Measurements from ENCODE around the gene ZNF771. TPM values are rescaled to one million over a fixed set of nuclear protein-coding genes. Genes with fewer than 3 reads are reported as not detected.

Gene ZNF771
- total RNA-seq, 4 donors from 2014 or later: 35.8 to 48.2 (median 43.0) TPM

DNA sequence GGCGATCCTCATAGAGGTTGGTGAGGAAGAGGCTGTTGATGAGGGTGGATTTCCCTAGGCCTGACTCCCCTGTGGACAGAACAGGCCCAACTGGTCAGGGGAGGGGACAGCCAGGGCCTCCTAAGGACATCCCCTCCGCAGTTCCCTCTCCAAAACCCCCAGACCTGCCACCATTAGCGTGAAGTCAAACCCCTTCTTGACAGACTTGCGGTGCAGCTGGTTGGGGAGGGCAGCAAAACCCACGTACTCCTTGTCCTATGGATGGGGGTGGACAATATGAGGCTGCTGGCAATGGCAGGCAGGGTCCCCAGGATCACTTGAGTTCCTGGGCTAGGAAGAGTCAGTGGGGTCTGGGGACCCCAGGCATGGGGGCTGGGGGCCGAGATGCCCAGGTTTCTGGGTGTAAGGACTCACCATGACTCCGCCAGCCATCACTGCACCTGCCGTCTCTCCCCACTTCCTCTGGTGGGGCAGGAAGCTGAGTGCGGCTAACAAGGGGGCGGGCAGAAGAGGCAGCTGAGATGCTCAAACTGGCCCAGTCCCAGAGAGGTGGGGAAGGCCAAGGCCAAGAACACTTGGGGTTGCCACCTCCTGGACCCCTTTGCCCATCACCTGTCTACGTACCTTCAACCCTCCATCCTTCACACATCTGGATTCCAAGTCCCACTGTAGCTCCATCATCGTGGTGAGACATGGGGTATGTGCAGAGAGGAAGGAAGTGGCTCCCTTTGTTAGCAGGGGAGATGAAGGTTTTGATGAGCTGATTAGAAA lies 25.1 kb upstream of the ZNF771 start, which contains the start of gene SEPTIN1:
Gene SEPTIN1, minus strand, starts transcription at position 451 of the 771 bp plus-strand sequence. Its CDS starts 19 bp downstream, at position 432.
- H3K36me3 ChIP-seq: no peaks in the 10 kb centered on the region
- 61 to 71% methylated on average over 8 to 11 of the region's 12 CpGs for WGBS, 2 donors
- no peaks in the 10 kb centered on the region for H3K9me3 ChIP-seq
- no peak for DNase-seq (ENCODE audit: low spot score in 2 of 2)
- TF ChIP-seq, protein P1, sequence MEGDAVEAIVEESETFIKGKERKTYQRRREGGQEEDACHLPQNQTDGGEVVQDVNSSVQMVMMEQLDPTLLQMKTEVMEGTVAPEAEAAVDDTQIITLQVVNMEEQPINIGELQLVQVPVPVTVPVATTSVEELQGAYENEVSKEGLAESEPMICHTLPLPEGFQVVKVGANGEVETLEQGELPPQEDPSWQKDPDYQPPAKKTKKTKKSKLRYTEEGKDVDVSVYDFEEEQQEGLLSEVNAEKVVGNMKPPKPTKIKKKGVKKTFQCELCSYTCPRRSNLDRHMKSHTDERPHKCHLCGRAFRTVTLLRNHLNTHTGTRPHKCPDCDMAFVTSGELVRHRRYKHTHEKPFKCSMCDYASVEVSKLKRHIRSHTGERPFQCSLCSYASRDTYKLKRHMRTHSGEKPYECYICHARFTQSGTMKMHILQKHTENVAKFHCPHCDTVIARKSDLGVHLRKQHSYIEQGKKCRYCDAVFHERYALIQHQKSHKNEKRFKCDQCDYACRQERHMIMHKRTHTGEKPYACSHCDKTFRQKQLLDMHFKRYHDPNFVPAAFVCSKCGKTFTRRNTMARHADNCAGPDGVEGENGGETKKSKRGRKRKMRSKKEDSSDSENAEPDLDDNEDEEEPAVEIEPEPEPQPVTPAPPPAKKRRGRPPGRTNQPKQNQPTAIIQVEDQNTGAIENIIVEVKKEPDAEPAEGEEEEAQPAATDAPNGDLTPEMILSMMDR (IDR thresholded peaks at IDR 0.05): no peak
- TF ChIP-seq EP300 (IDR thresholded peaks at IDR 0.05): no peak
- no peak for TF ChIP-seq POLR2A (IDR thresholded peaks at IDR 0.05)
- peaks cover 0 to 21% (median 5%) of the 10 kb centered on the region in 4 donors for H3K4me1 ChIP-seq
- no peaks in the 10 kb centered on the region for H3K27me3 ChIP-seq
- H3K27ac ChIP-seq: peak within 1 kb of the TSS in 2 of 4 donors; percentile 48 to 69
- H3K4me3 ChIP-seq: peak within 1 kb of the TSS in 1 of 4 donors; percentile 27

GRCh38 chr16:30383521-30383920 lies 23.9 kb upstream of the ZNF771 start:
- Histone ChIP-seq H3K9me3 (no peaks in the 10 kb centered on the region), H3K4me3 (no peak overlapping the region), H3K4me1 (peaks cover 0 to 20% (median 4%) of the 10 kb centered on the region in 4 donors), H3K27me3 (no peaks in the 10 kb centered on the region), H3K36me3 (no peaks in the 10 kb centered on the region), H3K27ac (no peak overlapping the region)
- TF ChIP-seq POLR2A (IDR thresholded peaks at IDR 0.05): no peak
- no peak for TF ChIP-seq EP300 (IDR thresholded peaks at IDR 0.05)
- TF ChIP-seq, protein P1 (IDR thresholded peaks at IDR 0.05): no peak
- 35 to 41% methylated on average over 2 of the region's 2 CpGs for WGBS, 2 donors
- no peak for DNase-seq (ENCODE audit: low spot score in 2 of 2)

DNA sequence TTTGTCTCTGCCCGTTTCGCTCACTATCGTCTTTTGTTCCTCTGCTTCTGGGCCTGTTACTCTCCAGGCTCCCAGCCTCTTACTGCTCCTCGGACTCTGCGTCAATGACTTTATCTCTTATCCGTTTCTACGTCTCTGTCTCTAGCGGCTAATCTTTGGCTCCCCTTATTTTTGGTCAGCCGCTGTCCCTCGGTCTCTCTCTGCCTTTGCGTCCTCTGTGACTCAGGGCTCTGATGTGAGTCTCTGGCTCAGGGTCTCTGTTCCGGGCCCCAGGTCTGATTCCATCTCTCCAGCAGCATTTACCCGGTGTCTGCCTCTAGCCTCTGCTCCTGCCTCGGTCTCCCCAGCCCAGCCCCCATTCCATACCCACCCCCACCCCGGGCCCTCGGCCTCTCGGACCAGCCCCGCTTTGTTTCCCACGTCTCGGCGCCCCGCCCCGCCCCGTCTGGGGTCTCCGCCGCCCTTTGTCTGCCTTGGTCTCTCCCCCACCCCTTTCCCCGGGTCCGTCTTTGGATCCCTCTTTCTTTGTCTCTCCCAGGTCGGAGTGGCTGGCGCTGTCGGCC lies 12.7 kb upstream of the ZNF771 start:
- H3K9me3 ChIP-seq: no peaks in the 10 kb centered on the region
- TF ChIP-seq, protein P1 (IDR thresholded peaks at IDR 0.05): no peak
- no peak for TF ChIP-seq POLR2A (IDR thresholded peaks at IDR 0.05)
- no peak for TF ChIP-seq EP300 (IDR thresholded peaks at IDR 0.05)

GRCh38 chr16:30395155-30395991 lies 12.0 kb upstream of the ZNF771 start, which contains the start of gene ZNF48:
Gene ZNF48, plus strand, starts transcription at chr16:30395420. Its CDS starts 375 bp downstream, at chr16:30395795.
- Histone ChIP-seq H3K9me3 (no peaks in the 10 kb centered on the region), H3K27ac (peak within 1 kb of the TSS; percentile 23 to 87 (median 82)), H3K4me1 (peaks cover 4 to 38% (median 13%) of the 10 kb centered on the region in 4 donors), H3K36me3 (peaks cover 0 to 16% (median 0%) of the 10 kb centered on the region in 3 donors), H3K27me3 (no peaks in the 10 kb centered on the region), H3K4me3 (peak within 1 kb of the TSS; percentile 45 to 94 (median 74))
- WGBS, 2 donors: 0 to 1% methylated on average over 14 to 66 of the region's 103 CpGs
- peak; percentile 59 to 62 for DNase-seq (ENCODE audit: low spot score in 2 of 2)
- TF ChIP-seq, protein P1 (IDR thresholded peaks at IDR 0.05): peak; percentile 17 to 75 (median 37)
- TF ChIP-seq POLR2A (IDR thresholded peaks at IDR 0.05): peak in 1 of 2 donors; percentile 32
- peak; percentile 58 to 70 for TF ChIP-seq EP300 (IDR thresholded peaks at IDR 0.05)

More for the DNA sequence above, 12.7 kb upstream of the ZNF771 start:
- Histone ChIP-seq H3K27me3 (no peaks in the 10 kb centered on the region), H3K4me1 (peaks cover 4 to 32% (median 13%) of the 10 kb centered on the region in 4 donors), H3K36me3 (peaks cover 0 to 16% (median 0%) of the 10 kb centered on the region in 3 donors), H3K4me3 (peak overlapping the region; percentile 45 to 79 (median 73)), H3K27ac (peak overlapping the region; percentile 23 to 87 (median 82))
- WGBS, 2 donors: 4 to 6% methylated on average over 29 to 31 of the region's 31 CpGs
- no peak for DNase-seq (ENCODE audit: low spot score in 2 of 2)
